DMS79 treated with DMSO at 0.1 percent for 48 hours (cell line): ENCODE results near the gene TK2.
"Not testable (repeated sequence)": the region's sequence is repeated elsewhere in the genome, so short reads cannot be mapped to it uniquely, and the experiment has no call there.

ENCODE experiments used
- DNase-seq: peaks from one replicate; lab custom pipeline; 2025; lab: John Stamatoyannopoulos, UW

Gene TK2

GRCh38 chr16:66549284-66550131 lies at the start of gene TK2:
Gene TK2 (minus strand): TSS chr16:66550122. CDS start chr16:66550061, 61 bp downstream.
- DNase-seq: no peak

- no peak for DNase-seq
Measured at GRCh38 chr16:66598111-66598510, 48.2 kb upstream of the TK2 start.

- no peak for DNase-seq
Measured at GRCh38 chr16:66596986-66597848, 47.3 kb upstream of the TK2 start.

- not testable (repeated sequence) for DNase-seq
Measured at GRCh38 chr16:66596559-66596958, 46.6 kb upstream of the TK2 start.

GRCh38 chr16:66594739-66595138 lies 44.8 kb upstream of the TK2 start:
- DNase-seq: no peak

GRCh38 chr16:66592814-66593213 lies 42.9 kb upstream of the TK2 start:
- no peak for DNase-seq

- no peak for DNase-seq
Measured at GRCh38 chr16:66592241-66592640, 42.3 kb upstream of the TK2 start.

- no peak for DNase-seq
Measured at GRCh38 chr16:66591018-66591417, 41.1 kb upstream of the TK2 start.

- no peak for DNase-seq
Measured at GRCh38 chr16:66590322-66590721, 40.4 kb upstream of the TK2 start.

GRCh38 chr16:66588981-66589713 lies 39.2 kb upstream of the TK2 start:
- DNase-seq: no peak

GRCh38 chr16:66587881-66588600 lies 38.1 kb upstream of the TK2 start:
- no peak for DNase-seq

GRCh38 chr16:66585481-66586239 lies 35.7 kb upstream of the TK2 start:
- no peak for DNase-seq

- DNase-seq: no peak
Measured at GRCh38 chr16:66581246-66581952, 31.5 kb upstream of the TK2 start.

- DNase-seq: no peak
Measured at GRCh38 chr16:66580605-66581209, 30.8 kb upstream of the TK2 start.

- DNase-seq: no peak
Measured at GRCh38 chr16:66578651-66579531, 29.0 kb upstream of the TK2 start, which contains the start of gene CMTM2. Gene CMTM2 (plus strand): TSS chr16:66579463. CDS start chr16:66579608, 145 bp downstream.

- DNase-seq: no peak
Measured at GRCh38 chr16:66576296-66576695, 26.4 kb upstream of the TK2 start.

- no peak for DNase-seq
Measured at GRCh38 chr16:66575060-66575459, 25.1 kb upstream of the TK2 start.

GRCh38 chr16:66574531-66574930 lies 24.6 kb upstream of the TK2 start:
- no peak for DNase-seq

- no peak for DNase-seq
Measured at GRCh38 chr16:66574081-66574480, 24.2 kb upstream of the TK2 start.
